A375 (cell line): ENCODE data around the gene PACS1. TPM values are rescaled to one million over a fixed set of nuclear protein-coding genes. Genes with fewer than 3 reads are reported as not detected.

Experiments used
- total RNA-seq: library from RNA; depleted of rRNA; stranded (reverse); fragments of >200 nt; shearing (Covaris generic); gene quantifications from 2 replicates; pipeline ENCODE4 v1.2.3, GENCODE V29; 2014; rRNA removed

Gene PACS1
- total RNA-seq: 14.2 and 15.2 TPM in 2 replicates

GRCh38 chr11:66069715-66070603 is at the start of gene PACS1:
PACS1 (plus strand) TSS chr11:66070272; CDS start chr11:66070487, 215 bp downstream.

DNA sequence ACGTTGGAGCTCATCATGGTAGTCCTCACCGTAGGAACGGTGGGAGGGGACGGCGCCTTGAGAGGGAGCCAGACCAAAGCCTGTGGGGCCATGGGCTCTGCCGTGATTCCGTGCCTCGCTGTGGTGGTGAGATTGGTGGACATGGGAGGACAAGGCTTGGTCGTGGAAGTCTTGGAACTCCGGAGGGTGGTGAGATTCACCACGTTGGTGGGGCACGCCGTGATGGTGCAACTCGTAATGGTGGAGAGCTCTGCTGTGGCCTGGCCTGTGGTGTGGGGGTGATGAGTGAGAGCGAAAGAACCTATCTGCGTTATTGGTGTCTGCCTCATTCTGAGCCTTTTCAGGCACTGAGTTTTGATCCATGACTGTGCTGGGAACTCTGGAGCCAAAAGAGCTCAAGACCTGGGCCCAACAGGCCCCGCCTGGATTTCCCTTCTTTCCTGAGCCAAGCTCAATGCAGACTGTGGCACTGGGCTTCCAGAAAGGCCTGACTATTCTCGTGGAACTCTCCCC is 44.0 kb upstream of the PACS1 start, which contains the start of gene CATSPER1:
Gene CATSPER1, minus strand, starts transcription at position 463 of the 513 bp plus-strand sequence. Its CDS starts 100 bp downstream, at position 363.

DNA sequence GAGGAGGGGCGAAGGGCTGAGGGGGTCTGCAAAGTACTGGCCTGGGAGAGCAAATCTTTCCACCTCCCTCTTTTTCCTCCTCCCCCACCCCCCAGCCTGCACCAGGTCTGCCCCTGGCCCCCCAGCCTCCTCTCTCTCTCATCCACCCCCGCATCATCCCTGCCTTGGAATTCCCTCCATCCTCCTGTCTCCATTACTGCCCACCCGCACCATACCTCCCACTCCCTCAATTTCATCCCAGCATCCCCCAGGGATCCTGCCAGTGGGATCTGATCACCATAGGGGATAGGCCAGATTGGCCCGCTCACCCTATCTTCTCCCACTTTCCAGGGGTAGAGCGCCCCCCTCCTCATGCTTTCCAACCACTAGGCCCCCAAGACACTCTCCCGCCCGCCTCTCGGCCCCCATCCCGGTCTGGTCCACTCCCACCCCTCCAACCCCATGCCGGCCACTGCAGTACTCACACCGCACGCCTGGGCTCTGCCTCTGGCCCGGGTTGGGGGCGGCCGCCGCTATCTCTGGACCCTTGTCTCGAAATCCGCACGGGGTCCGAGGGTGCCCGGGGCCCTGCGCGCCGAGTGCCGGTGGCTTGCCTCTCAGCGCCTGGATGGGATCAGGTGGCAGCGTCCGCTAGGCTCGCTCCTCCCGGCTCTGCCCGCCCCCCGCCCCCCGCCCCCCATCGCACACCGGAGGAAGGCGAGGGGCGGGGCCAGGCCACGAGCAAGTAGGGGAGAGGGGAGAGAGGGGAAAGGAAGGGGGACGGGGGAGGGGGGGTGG is 21.3 kb upstream of the PACS1 start, which contains the start of gene GAL3ST3:
Gene GAL3ST3, minus strand, starts transcription at position 615 of the 777 bp plus-strand sequence. CDS start 3,746 bp downstream, outside the sequence.

DNA sequence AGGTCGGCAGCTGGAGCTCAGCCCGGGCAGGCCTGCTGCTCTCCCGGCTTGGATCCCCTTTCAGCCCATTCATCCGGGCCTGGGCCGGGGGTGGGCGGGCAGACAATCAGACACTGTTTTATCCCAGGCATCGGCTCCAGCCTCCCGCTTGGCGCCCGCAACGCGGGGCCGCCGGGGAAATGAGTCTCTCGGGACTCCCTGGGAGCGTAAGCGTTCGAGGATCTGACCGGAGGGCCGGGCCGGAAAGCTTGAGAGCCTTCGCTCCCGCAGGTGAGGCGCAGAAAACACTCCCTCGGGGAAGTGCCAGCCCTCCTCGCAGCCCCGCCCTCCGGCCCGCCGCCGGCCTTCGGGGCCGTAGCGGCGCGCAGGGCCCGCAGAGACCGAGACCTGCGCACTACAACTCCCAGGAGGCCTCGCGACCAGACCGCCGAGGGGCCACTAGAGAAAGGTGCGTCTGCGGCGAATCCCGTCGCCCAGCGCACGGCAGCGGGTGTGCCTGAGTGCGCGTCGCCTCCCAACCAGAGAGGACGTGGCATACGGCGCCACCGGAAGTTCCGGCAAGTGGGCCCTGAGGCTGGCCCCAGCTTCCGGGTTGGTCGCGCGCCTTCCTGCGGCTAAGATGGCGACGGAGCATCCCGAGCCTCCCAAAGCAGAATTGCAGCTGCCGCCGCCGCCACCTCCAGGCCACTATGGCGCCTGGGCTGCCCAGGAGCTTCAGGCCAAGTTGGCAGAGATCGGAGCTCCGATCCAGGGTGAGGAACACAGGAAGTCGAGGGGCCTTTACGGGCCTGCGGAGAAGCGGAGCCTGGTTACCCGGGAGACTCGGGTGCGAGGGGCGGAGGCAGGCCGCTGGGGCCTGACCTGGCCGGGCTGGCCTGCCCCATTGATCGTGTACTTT is 18.1 kb upstream of the PACS1 start, which contains the start of gene SF3B2:
Gene SF3B2, plus strand, starts transcription at position 599 of the 898 bp plus-strand sequence. Its CDS starts 21 bp downstream, at position 620.

DNA sequence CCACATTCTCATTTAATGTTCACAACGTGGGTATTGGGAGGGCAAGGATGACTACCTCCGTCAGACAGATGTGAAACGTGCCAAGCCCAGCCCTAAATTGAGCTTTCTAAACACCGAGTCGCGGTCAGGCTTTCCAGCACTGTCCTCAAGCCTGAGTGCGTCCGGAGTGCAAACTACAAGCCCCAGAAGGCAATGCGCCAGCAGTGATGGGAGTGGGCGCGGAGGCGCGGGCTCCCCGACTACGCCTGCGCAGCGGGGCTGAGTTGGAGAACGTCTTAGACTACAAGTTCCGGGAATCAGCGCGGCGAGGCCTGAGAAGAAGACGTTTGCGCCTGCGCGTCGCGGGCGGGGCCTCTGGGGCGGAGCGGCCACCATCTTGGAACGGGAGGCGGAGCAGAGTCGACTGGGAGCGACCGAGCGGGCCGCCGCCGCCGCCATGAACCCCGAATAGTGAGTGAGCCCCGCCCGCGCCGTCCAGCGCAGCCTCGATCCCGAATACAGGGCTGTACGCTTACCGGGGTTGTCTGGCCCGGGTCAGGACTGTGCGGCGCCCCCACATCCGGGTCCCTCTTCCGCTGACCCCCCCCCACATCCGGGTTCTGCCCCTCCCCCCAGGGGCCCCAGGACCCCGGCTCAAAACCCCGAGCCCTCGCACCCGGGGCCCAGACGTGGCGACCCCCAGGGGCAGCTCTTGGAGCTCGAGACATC is 198.3 kb downstream of the PACS1 start, which contains the start of gene RAB1B:
Gene RAB1B, plus strand, starts transcription at position 396 of the 708 bp plus-strand sequence. Its CDS starts 41 bp downstream, at position 437.

DNA sequence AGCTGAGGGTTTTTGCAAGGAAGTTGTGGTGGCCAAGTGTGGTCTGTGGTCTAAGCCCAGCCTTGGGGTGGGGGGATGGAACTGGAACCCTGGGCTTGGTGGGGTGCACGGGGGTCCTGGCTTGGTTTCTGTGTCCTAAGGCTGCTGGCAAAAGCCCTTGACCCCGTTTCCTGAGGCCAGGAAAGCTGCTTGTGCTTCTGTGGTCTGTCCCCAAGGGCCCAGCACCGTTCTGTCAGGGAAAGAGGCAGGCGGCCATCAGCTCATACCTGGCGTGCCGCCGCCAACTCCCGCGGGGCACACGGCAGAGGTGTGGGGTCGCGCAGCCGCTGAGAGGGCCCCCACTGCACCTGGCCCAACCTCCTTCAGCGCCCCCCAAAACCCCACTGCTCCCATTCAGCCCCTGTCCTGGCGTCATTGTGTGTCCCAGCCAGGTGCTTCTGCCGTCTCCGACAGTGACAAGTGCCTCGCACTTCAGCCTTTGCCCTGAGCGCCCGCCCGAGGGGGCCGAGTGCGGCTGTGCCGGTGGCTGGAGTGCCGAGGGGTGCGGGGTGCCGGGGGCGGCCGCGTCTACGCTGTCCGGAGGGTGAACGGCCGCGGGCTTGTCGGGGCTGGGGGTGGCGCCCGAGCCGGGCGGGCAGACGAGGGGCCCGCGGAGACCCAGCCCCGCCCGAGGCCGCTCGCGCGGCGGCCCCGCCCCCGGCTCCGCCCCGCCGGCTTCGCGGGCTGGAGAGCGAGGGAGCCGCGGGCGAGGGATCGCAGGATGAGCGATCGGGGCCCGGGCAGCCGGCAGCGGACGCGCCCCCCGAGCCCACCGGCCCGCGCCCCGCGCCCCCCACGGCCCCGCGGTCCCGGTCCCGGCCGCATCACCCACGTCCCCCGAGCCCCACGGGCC is 207.6 kb downstream of the PACS1 start, which contains the start of gene CNIH2:
Gene CNIH2, plus strand, starts transcription at position 705 of the 892 bp plus-strand sequence. CDS start 282 bp downstream, outside the sequence.

GRCh38 chr11:66288671-66289547 is 218.8 kb downstream of the PACS1 start, which contains the start of gene YIF1A:
YIF1A (minus strand) TSS chr11:66289143; CDS start chr11:66288985, 158 bp downstream.

DNA sequence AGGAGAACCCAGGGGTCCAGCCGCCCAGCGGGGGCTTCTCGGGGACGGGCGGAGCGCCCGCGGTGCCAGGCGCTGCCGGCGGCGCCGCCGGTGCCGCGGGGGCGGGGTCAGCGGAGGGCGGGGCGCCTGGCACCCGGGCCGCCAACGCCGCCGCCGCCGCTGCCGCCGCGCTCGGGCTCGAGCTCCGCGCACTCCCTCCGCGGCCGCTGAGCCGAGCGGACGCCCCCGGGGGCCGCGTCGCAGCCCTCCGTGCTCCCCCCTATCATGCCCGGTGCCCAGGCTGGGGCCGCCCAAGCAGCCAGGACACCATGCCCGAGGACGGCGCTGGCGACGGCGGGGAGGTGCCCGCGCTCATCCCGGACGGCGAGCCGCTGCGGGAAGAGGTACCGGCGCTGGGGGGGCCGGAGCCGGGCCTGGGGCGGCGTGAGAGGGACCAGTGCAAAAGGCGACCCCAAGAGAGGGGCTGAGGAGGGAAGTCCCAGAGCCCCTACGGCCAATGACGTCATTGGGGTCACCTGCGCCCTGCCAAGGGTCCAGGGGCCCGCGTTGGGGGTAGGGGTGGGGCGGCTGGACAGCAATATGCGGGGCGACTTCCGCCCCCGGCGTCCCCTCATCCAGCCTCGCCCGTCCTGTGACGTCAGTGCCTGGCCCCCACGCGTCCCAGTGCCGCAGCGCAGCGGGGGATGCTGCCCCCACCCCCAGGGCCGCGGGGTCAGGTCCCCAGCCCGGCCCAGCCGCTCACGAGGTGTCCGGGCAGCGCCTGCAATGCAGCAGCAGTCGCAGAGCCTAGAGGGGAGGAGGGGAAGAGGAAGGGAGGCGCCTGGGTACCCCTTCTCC is 221.9 kb downstream of the PACS1 start, which contains the start of gene TMEM151A:
Gene TMEM151A, plus strand, starts transcription at position 189 of the 837 bp plus-strand sequence. Its CDS starts 120 bp downstream, at position 309.

Other genes starting within 250 kb of the PACS1 start
- 0.13 TPM in 1 of 2 replicates, not detected in the other for gene SNX32, start 236.3 kb upstream of the PACS1 start, total RNA-seq
- 2,320 and 2,361 TPM in 2 replicates for gene CFL1, start 212.1 kb upstream of the PACS1 start, total RNA-seq
- gene MUS81, start 209.8 kb upstream of the PACS1 start, total RNA-seq: 94.2 and 103 TPM in 2 replicates
- 11.4 and 16.7 TPM in 2 replicates for gene EFEMP2, start 197.5 kb upstream of the PACS1 start, total RNA-seq
- 0.24 and 0.41 TPM in 2 replicates for gene CTSW, start 190.4 kb upstream of the PACS1 start, total RNA-seq
- 307 and 389 TPM in 2 replicates for gene FIBP, start 181.8 kb upstream of the PACS1 start, total RNA-seq
- 158 and 196 TPM in 2 replicates for gene CCDC85B, start 179.6 kb upstream of the PACS1 start, total RNA-seq
- gene FOSL1, start 169.9 kb upstream of the PACS1 start, total RNA-seq: 548 and 703 TPM in 2 replicates
- 17.5 and 22.0 TPM in 2 replicates for gene C11orf68, start 151.2 kb upstream of the PACS1 start, total RNA-seq
- gene DRAP1, start 150.8 kb upstream of the PACS1 start, total RNA-seq: 837 and 878 TPM in 2 replicates
- not detected in 2 replicates for gene TSGA10IP, start 124.8 kb upstream of the PACS1 start, total RNA-seq
- 230 and 245 TPM in 2 replicates for gene SART1, start 108.5 kb upstream of the PACS1 start, total RNA-seq
- gene EIF1AD, start 68.1 kb upstream of the PACS1 start, total RNA-seq: 50.8 and 60.5 TPM in 2 replicates
- 73.9 and 84.0 TPM in 2 replicates for gene BANF1, start 67.8 kb upstream of the PACS1 start, total RNA-seq
- gene CST6, start 58.3 kb upstream of the PACS1 start, total RNA-seq: 0.19 and 0.91 TPM in 2 replicates
- gene CATSPER1, start 43.8 kb upstream of the PACS1 start, total RNA-seq: 9.7 and 11.3 TPM in 2 replicates
- 0.30 and 0.34 TPM in 2 replicates for gene GAL3ST3, start 21.1 kb upstream of the PACS1 start, total RNA-seq
- 306 and 311 TPM in 2 replicates for gene SF3B2, start 17.9 kb upstream of the PACS1 start, total RNA-seq
- gene KLC2, start 187.4 kb downstream of the PACS1 start, total RNA-seq: 23.0 and 24.2 TPM in 2 replicates
- 158 and 177 TPM in 2 replicates for gene RAB1B, start 198.4 kb downstream of the PACS1 start, total RNA-seq
- gene CNIH2, start 207.9 kb downstream of the PACS1 start, total RNA-seq: 8.3 and 12.4 TPM in 2 replicates
- 105 and 132 TPM in 2 replicates for gene YIF1A, start 218.9 kb downstream of the PACS1 start, total RNA-seq
- 0.08 TPM in 1 of 2 replicates, not detected in the other for gene TMEM151A, start 221.6 kb downstream of the PACS1 start, total RNA-seq
- not detected in 2 replicates for gene CD248, start 246.8 kb downstream of the PACS1 start, total RNA-seq